22Rv1 (cell line): ENCODE results near the gene NCOA4.
"Not testable (repeated sequence)": the region's sequence is repeated elsewhere in the genome, so short reads cannot be mapped to it uniquely, and the experiment has no call there.

Source experiments
- ZFX ChIP-seq: fragments of 450-650 bp; IDR thresholded peaks from 2 replicates; pipeline ENCODE4 v1.6.1; 2017; ENCODE audit warnings: antibody characterized with exemption, borderline replicate concordance
- TF ChIP-seq, protein P1 (sequence below): fragments of 450-650 bp; IDR thresholded peaks from 2 replicates; pipeline ENCODE4 v1.5.1; 2017; ENCODE audit warnings: mild to moderate bottlenecking

DNA sequence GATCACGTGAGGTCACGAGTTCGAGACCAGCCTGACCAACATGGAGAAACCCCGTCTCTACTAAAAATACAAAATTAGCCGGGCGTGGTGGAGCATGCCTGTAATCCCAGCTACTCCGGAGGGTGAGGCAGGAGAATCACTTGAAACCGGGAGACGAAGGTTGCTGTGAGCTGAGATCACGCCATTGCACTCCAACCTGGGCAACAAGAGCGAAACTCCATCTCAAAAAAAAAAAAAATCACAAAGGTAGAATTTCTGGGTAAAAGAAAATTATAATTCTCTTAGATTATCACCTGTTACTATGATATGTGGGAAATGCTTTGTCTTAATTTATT is 19.0 kb upstream of the NCOA4 start:
- TF ChIP-seq, protein P1, sequence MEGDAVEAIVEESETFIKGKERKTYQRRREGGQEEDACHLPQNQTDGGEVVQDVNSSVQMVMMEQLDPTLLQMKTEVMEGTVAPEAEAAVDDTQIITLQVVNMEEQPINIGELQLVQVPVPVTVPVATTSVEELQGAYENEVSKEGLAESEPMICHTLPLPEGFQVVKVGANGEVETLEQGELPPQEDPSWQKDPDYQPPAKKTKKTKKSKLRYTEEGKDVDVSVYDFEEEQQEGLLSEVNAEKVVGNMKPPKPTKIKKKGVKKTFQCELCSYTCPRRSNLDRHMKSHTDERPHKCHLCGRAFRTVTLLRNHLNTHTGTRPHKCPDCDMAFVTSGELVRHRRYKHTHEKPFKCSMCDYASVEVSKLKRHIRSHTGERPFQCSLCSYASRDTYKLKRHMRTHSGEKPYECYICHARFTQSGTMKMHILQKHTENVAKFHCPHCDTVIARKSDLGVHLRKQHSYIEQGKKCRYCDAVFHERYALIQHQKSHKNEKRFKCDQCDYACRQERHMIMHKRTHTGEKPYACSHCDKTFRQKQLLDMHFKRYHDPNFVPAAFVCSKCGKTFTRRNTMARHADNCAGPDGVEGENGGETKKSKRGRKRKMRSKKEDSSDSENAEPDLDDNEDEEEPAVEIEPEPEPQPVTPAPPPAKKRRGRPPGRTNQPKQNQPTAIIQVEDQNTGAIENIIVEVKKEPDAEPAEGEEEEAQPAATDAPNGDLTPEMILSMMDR = not testable (repeated sequence)
- TF ChIP-seq ZFX = not testable (repeated sequence)
